GM23338 (cell line): Measurements from ENCODE around the gene HTR2A. TPM values are rescaled to one million over a fixed set of nuclear protein-coding genes. Genes with fewer than 3 reads are reported as not detected.

Experiments
- polyA plus RNA-seq: library from polyadenylated mRNA; unstranded; fragments of >200 nt; fragmentation: Nextera tagmentation; extraction: Ambion mirVana; gene quantifications from 2 replicates; pipeline ENCODE4 v1.2.1, GENCODE V29; 2016
- total RNA-seq: library from RNA; depleted of rRNA; stranded (reverse); fragments of >200 nt; shearing (Covaris generic); gene quantifications from 2 replicates; pipeline ENCODE4 v1.2.3, GENCODE V29; 2014; rRNA removed

The HTR2A gene
- total and polyA plus RNA-seq, 2 experiments from 2014 or later, result not detected

Other genes with a start within 250 kb of the HTR2A start
- 61.0 and 76.1 TPM in 2 replicates for gene ESD, start 99.9 kb downstream of the HTR2A start, total RNA-seq
- 106 and 123 TPM in 2 replicates for gene ESD, start 99.9 kb downstream of the HTR2A start, polyA plus RNA-seq